GM18909 (cell line): ENCODE data around the gene LONRF2.
A peak's percentile ranks its signal among the peaks of the same experiment; 100 is the strongest.

Source experiments
- ATAC-seq: cut with Tn5 transposase; IDR thresholded peaks from one replicate; pipeline ENCODE4 v1.9.1; 2021; ENCODE audit warnings: mild to moderate bottlenecking; ENCODE audit not compliant: unreplicated experiment, poor library complexity

The LONRF2 gene

DNA sequence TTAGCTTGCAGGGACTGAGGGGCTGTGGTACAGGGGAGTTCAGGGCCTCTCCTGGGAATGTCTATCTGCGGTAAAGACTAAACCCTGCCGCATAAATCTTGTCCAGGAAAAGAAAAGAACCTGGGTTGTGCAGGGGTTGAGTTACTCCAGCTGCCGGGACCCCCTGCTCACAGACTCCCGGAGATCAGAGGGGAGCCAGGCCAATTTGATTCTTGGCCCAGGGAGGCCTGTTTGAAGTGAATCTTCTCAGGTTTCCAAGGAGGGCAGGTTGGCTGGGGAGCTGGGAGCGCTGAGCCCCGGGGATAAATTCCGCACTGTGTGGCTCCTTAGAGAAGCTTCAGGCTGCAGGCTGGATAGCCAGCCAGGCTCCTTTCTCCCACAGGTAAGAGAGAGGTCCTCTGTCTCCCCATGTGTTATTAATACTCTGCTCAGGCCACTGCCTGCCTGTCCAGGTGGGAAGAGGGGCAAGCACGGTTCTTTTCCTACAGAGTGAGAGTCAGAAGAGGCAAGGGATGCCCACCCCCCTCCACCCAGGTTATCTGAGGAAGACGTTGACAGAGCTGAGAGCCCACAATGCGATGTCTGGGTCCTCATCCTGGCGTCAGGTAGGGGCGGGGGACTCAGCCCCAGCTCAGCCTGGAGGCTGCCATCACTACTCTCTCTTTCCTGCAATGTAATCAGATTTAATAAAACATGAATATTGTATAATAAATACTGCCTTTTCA lies 82.7 kb downstream of the LONRF2 start:
- ATAC-seq: no peak

DNA sequence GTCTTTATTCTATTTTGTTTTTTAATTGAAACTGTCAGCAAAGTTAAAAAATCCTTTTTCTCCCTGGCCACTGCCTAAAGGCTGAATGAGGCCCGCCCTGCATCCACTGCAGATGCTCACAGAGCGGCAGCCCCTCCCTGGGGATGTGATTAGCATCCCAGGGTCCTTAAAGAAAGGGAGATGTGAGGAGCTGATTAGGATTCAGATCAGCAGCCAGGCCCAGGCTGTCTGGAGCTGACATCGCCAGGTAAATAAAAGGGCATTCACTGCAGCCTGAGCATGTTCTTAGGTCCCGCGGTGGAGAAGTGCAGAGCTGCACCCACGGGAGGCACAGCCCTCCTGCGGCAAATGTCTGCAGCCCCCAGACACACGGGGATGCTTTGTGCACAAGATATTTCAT lies 83.8 kb downstream of the LONRF2 start:
- ATAC-seq: no peak

DNA sequence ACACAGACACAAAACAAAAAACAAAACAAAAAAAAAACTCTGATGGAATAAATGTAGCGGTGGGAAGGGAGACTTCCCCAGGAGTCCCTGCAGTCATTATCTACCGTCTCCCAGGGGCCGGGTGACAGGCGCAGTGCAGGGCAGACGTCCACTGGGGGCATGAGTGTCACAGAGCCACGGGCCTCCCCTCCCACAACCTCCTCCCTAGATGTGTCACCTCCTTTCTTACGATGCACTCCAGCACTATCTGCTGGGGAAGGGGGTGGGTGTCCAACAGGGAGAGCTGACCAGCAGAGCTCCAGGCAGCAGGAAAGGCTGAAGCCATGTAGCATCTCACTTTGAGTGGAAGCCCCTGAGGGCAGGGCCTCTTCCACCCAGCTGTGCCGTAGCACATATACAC lies 84.5 kb downstream of the LONRF2 start:
- no peak for ATAC-seq

DNA sequence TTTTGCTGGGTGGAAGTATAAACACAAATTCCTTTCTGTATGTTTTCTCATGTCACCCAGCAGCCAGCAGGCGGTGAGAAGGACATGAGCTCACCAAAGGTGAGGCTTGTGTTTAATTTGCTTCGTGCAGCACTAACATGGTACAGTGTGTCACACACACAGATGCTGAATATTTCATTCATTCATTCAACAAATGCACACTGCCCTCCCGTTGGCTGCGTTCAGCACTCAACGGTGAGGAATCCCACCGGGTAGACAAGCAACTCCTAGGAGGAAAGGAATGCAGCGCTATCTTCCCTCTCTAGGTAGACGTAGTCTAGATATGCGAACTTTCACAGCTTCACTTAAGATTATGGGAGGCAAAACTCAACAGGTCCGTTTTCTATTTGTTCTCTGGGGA lies 85.1 kb downstream of the LONRF2 start:
- ATAC-seq: no peak

DNA sequence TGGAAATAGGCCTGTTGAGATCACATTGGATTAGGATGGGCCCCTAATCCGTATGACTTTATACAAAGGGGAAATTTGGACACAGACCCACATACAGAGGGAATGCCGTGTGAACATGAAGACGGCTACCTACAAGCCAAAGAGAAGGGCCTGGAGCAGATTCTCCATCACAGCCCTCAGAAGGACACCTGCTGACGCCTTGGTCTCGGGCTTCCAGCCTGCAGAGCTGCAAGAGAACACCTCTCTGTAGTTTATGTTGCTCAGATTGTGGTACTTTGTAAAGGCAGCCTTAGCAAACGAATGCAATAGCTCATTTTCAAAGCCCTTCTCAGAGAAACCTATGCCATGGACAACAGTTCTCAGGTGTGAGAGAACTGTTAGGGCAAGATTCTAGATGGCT lies 86.1 kb downstream of the LONRF2 start:
- no peak for ATAC-seq

DNA sequence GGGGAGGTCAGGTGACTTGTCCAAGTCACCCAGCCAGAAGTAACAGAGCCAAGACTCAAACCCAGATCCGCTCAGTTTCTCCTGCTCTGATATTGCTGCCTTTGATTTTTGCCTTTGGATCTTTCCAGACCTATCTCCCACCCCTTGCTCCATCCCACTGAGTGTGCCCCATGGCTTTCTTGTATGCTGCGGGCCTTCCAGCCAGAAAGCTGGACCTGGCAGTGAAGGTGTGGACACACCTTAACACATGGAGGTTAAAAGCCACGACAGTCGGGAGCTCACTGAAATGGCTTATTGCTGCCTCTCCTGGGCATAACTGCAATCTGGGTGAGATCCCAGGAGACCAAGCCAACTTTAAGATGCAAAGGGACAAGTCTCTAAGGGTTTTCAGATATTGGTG lies 86.7 kb downstream of the LONRF2 start:
- no peak for ATAC-seq

DNA sequence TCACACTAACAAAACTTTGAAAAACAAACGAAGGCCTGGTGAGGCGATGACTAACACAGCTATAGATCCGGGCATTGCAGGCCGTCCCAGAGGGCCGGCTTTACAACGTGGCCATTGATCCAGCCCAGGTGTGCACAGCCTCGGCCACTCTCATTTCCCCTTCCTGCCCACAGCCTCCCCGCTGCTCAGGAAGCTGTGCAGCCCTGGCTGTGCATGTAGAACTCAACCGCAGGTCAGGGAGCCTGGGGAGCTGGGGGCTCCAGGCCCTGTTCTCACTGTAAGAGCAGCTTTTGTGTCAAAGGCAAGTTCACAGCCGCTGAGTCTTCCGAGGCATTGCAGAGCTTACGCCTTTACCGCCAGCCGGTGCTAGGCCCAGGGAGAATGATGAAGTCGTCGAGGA lies 87.2 kb downstream of the LONRF2 start:
- peak; percentile 98 for ATAC-seq

DNA sequence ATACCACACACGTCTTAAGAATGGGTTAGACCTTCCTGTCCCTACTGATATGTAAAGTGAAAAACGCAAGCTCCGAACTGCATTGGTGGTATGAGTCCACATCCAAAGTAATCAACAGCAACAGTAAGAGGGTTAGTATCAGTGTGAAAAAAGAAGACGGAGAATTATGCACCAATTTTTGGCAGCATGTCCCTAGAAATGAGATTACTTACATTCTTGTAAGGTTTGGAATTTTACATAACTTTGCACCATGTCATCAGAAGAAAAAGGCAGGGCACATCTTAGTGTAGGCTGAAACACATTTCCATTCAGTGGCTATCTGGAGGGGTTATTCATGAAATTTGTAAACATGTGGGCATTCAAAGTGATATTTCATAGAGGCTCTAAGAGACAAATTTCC lies 88.2 kb downstream of the LONRF2 start:
- no peak for ATAC-seq

DNA sequence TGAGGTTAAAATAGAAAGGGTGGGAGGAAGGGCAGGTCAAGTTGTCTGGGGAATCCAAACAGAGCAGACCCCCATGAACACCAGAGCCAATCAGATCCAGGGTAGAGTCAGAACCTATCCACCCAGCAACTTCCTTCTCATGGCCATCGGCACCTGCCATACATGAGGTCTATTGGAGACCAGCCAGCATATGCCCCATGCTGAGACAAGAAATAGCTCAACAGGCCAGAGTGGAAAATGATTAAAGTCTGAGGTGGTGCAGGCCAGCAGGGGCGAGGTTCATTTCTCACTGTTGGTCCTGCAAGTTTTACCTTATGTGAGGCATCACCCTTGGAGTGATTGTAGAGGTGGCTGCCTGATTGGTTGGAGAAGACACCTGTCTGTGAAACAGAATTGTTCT lies 89.2 kb downstream of the LONRF2 start:
- ATAC-seq: no peak

DNA sequence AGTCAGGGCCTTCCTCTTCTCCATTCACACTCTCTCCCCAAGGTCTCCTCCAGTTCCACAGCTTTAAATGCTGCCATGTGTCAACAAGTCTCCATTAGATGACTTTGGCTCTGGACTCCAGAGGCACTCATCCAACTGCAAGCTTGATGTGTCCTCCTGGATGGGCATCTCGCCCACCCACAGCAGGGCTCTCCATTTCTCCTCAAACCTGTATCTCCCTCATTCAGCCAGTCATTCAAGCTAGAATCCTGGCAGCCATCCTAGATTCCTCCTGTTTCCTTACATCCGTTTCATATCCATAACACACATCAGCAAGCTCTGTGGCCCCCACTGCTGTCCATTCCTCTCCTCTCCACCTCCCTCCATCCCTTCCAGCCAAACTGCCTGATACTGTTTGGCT lies 91.5 kb downstream of the LONRF2 start:
- ATAC-seq: no peak

DNA sequence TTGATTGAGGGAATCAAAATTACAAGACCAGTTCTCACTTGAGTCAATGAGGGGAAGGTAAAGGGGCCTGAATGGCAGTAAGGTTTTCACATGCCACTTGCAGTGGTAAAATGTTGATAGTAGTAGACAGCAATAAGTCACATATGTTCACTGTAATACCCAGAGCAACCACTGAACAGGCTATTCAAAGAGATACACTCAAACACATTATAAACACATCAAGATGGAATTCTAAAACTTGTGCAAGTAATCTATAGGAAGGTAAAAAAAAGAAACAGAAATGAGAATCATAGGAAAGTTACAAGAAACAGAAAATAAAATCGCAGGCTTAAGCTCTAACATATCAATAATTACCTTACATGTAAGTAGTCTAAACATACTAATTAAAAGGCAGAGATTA lies 93.3 kb downstream of the LONRF2 start:
- ATAC-seq: no peak

DNA sequence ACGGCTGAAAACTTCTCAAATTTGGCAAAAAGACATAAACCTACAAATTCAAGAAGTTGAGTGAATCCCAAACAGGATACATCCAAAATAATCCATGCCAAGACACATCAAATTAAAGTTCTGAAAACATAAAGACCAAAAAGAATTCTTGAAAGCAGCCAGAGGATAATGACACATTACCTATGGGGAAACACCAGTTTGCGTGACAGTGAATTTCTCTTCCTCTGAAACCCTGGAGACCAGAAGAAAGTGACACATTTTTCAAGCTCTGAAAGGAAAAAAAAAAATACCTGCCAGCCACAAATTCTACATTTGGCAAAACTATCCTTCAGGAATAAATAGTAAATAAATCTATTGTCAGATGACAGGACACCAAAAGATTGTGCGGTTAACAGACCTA lies 93.9 kb downstream of the LONRF2 start:
- no peak for ATAC-seq

DNA sequence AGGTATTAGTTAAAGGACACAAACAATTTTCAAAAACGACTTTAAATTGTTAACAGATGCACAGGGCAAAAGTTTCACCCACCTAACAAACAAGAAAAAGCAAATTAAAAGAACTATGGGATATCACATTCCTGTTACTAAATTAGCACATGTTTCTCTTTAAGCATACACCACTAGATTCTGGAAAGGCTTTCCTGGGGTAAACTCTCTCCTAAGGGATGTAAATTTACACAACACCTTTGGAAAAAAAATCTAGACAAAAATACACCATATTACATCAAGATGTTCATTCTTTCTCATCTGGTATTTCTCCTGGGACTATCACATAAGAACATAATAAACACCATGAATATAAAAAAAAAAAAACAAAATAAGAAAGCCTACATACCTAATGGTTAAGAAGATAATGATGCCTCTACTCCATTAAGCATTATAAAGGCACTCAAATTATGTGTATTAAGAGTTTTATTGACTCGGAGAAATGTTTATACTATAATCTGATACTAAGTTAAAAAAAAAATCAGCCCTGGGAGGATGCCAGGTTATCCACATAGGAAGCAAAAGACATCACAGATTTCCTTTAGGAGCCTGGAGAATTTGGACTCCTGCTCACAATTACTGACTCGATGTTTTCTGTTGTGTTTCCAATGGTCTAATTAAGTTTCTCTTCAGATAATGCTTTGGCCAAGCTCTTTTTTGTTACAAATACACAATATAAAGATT lies 97.2 kb downstream of the LONRF2 start:
- ATAC-seq: no peak

DNA sequence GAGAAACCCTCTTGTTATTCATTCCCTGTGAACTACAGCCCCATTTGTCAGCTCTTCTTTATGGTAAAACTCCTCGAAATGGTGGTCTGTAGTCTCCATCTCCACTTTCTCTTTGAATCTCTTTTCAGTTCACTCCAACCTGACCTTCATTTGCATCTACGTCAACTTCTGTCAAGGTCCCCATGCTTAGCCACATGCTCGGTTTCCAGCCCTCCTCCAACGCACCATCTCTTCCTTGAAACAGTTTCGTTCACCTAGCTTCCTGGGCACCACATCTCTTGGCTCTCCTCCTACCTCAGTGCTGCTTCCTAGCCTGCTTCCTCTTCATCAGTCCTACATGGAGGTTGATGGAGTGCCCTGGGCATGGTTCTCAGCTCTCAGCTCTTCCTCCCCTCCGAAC lies 98.8 kb downstream of the LONRF2 start:
- ATAC-seq: no peak
